H1 (cell line): ENCODE measurements around the gene PCNX4. TPM values are rescaled to one million over a fixed set of nuclear protein-coding genes. Genes with fewer than 3 reads are reported as not detected.

Experiments used
- CTCF ChIA-PET: fragments of 300-600 bp; sonication (Branson Sonifier 250); formaldehyde crosslinking; loops from one replicate; lab custom pipeline; 2021; ENCODE audit not compliant: partially characterized antibody; lab: Charles Lee
- POLR2A ChIA-PET: fragments of 300-600 bp; sonication (Branson Sonifier 250); formaldehyde crosslinking; loops from one replicate; lab custom pipeline; 2021; ENCODE audit warnings: inconsistent platforms; ENCODE audit not compliant: partially characterized antibody; lab: Charles Lee
- DNase-seq, 2 experiments: peaks; one replicate each; pipeline versions ENCODE4 v3.0.0 to v3.0.0-alpha.2; 2010 to 2022; ENCODE audit warnings: low spot score in 2 of 2, low read depth in 1 of 2, mixed read lengths in 1 of 2
- FAIRE-seq: peaks from 2 replicates; lab custom pipeline; 2011; peaks lifted over from hg19 to GRCh38; lab: Jason Lieb, UNC
- H2AFZ ChIP-seq: 2 replicates; pipeline ENCODE4 v1.8.1; 2012; ENCODE audit warnings: low read length, inconsistent platforms
- H2AK5ac ChIP-seq: 2 replicates; pipeline ENCODE4 v1.6.1; 2013; ENCODE audit warnings: low read depth, low read length
- H2BK120ac ChIP-seq: replicated peaks from 2 replicates; pipeline ENCODE3; 2013; ENCODE audit warnings: low read depth, low read length, inconsistent platforms
- H2BK12ac ChIP-seq: 2 replicates; pipeline ENCODE4 v1.6.1; 2013; ENCODE audit warnings: low read depth, low read length
- H2BK15ac ChIP-seq: 2 replicates; pipeline ENCODE4 v1.6.1; 2013; ENCODE audit warnings: low read length
- H2BK20ac ChIP-seq: 2 replicates; pipeline ENCODE4 v1.6.1; 2013; ENCODE audit warnings: low read length
- H2BK5ac ChIP-seq: 2 replicates; pipeline ENCODE4 v1.6.1; 2013; ENCODE audit warnings: low read depth, low read length
- H3K14ac ChIP-seq: 2 replicates; pipeline ENCODE4 v1.6.1; 2013; ENCODE audit warnings: inconsistent platforms; ENCODE audit not compliant: insufficient read length
- H3K18ac ChIP-seq: 2 replicates; pipeline ENCODE4 v1.6.1; 2013; ENCODE audit warnings: low read length; ENCODE audit errors: extremely low read depth
- H3K23ac ChIP-seq: 2 replicates; pipeline ENCODE4 v1.6.1; 2013; ENCODE audit warnings: inconsistent platforms; ENCODE audit not compliant: insufficient read length
- H3K23me2 ChIP-seq: 2 replicates; pipeline ENCODE4 v1.6.1; 2013; ENCODE audit warnings: low read depth, low read length
- H3K27ac ChIP-seq: 2 replicates; pipeline ENCODE4 v1.6.1; 2011; ENCODE audit warnings: low read depth, low read length, inconsistent platforms
- H3K27me3 ChIP-seq, 4 experiments: replicated peaks in 1 of 4; 1 replicate in 1 of 4; 2 replicates in 3 of 4; pipeline versions ENCODE4 v1.6.1 to v1.8.1; 2011 to 2013; ENCODE audit warnings: low read length in 3 of 4, mild to moderate bottlenecking in 3 of 4, inconsistent platforms in 2 of 4, mixed read lengths in 2 of 4, moderate library complexity in 1 of 4; ENCODE audit not compliant: control insufficient read depth in 3 of 4, insufficient read depth in 3 of 4; ENCODE audit errors: extremely low read depth in 1 of 4
- H3K36me3 ChIP-seq, 4 experiments: 2 replicates each; pipeline versions ENCODE4 v1.6.1 to v1.8.1; 2011 to 2013; ENCODE audit warnings: mild to moderate bottlenecking in 4 of 4, low read length in 3 of 4, moderate library complexity in 2 of 4, control low read depth in 1 of 4, inconsistent platforms in 1 of 4; ENCODE audit not compliant: insufficient read depth in 4 of 4, control insufficient read depth in 2 of 4
- H3K4ac ChIP-seq: replicated peaks from 2 replicates; pipeline ENCODE3; 2013; ENCODE audit warnings: low read length, low read depth, mixed read lengths, inconsistent platforms; ENCODE audit not compliant: insufficient read length
- H3K4me1 ChIP-seq, 4 experiments: replicated peaks in 1 of 4; 1 replicate in 1 of 4; 2 replicates in 3 of 4; pipeline versions ENCODE4 v1.6.1 to v1.8.1; 2011 to 2013; ENCODE audit warnings: low read length in 3 of 4, inconsistent platforms in 2 of 4, mixed read lengths in 1 of 4; ENCODE audit not compliant: insufficient read depth in 4 of 4, control insufficient read depth in 3 of 4
- H3K4me2 ChIP-seq, 2 experiments: 2 replicates each; pipeline versions ENCODE4 v1.6.1 to v1.8.1; 2011 to 2013; ENCODE audit warnings: low read depth in 2 of 2, low read length in 2 of 2, control low read depth in 1 of 2, inconsistent platforms in 1 of 2, mild to moderate bottlenecking in 1 of 2; ENCODE audit not compliant: insufficient read depth in 1 of 2
- H3K4me3 ChIP-seq, 4 experiments: fragments of 200-600, 300-600 bp in 1 of 4; sonication (generic), shearing (Covaris generic), sonication (Bioruptor Twin) in 1 of 4; 2 replicates each; pipeline versions ENCODE4 v1.5.1 to v1.8.1; 2011 to 2016; ENCODE audit warnings: low read length in 4 of 4, low read depth in 3 of 4, control low read depth in 2 of 4, inconsistent platforms in 2 of 4, mild to moderate bottlenecking in 2 of 4, mixed read lengths in 1 of 4, moderate library complexity in 1 of 4; ENCODE audit not compliant: insufficient read depth in 2 of 4; ENCODE audit errors: extremely low read depth in 1 of 4
- H3K56ac ChIP-seq: replicated peaks from 2 replicates; pipeline ENCODE3; 2013; ENCODE audit warnings: low read depth, mild to moderate bottlenecking, mixed read lengths, low read length, inconsistent platforms; ENCODE audit not compliant: insufficient read length
- H3K79me1 ChIP-seq: 2 replicates; pipeline ENCODE4 v1.6.1; 2013; ENCODE audit warnings: low read depth, low read length, control low read depth
- H3K79me2 ChIP-seq, 2 experiments: 2 replicates each; pipeline versions ENCODE4 v1.6.1 to v1.8.1; 2012 to 2013; ENCODE audit warnings: low read length in 2 of 2, mild to moderate bottlenecking in 2 of 2, inconsistent platforms in 1 of 2; ENCODE audit not compliant: insufficient read depth in 2 of 2, control insufficient read depth in 1 of 2
- H3K9ac ChIP-seq, 4 experiments: replicated peaks in 1 of 4; 1 replicate in 1 of 4; 2 replicates in 3 of 4; pipeline versions ENCODE4 v1.6.1 to v1.8.1; 2011 to 2013; ENCODE audit warnings: low read depth in 3 of 4, low read length in 3 of 4, control low read depth in 2 of 4, mild to moderate bottlenecking in 2 of 4, moderate library complexity in 2 of 4, inconsistent platforms in 1 of 4; ENCODE audit errors: extremely low read depth in 1 of 4
- H3K9me3 ChIP-seq, 2 experiments: 2 replicates each; pipeline versions ENCODE4 v1.6.1 to v1.8.1; 2012 to 2013; ENCODE audit warnings: mild to moderate bottlenecking in 2 of 2, moderate library complexity in 2 of 2, control low read depth in 1 of 2, inconsistent platforms in 1 of 2, low read depth in 1 of 2, low read length in 1 of 2, mixed read lengths in 1 of 2; ENCODE audit not compliant: insufficient read depth in 2 of 2
- H4K20me1 ChIP-seq, 2 experiments: replicated peaks in 1 of 2; 2 replicates each; pipeline versions ENCODE3 to v1.8.1; 2011 to 2013; ENCODE audit warnings: inconsistent platforms in 2 of 2, low read length in 2 of 2, mild to moderate bottlenecking in 1 of 2; ENCODE audit not compliant: insufficient read depth in 2 of 2, control insufficient read depth in 1 of 2
- H4K5ac ChIP-seq: 2 replicates; pipeline ENCODE4 v1.6.1; 2013; ENCODE audit warnings: low read length, low read depth, mixed read lengths, inconsistent platforms; ENCODE audit not compliant: insufficient read length
- H4K8ac ChIP-seq: 2 replicates; pipeline ENCODE4 v1.8.0; 2013; ENCODE audit warnings: mild to moderate bottlenecking, moderate library complexity, low read length, inconsistent platforms; ENCODE audit not compliant: insufficient read depth; ENCODE audit errors: extremely low read depth
- H4K91ac ChIP-seq: replicated peaks from 2 replicates; pipeline ENCODE3; 2013; ENCODE audit warnings: low read length, mixed read lengths, inconsistent platforms; ENCODE audit not compliant: insufficient read length
- ATF2 ChIP-seq: IDR thresholded peaks from 2 replicates; pipeline ENCODE4 v1.6.1; 2012; ENCODE audit warnings: low read length, inconsistent platforms
- BACH1 ChIP-seq: IDR thresholded peaks from 2 replicates; pipeline ENCODE4 v1.6.1; 2012; ENCODE audit warnings: low read length, improper control_type of control experiment
- FOSL1 ChIP-seq: IDR thresholded peaks from 2 replicates; pipeline ENCODE4 v1.6.1; 2011; ENCODE audit warnings: mild to moderate bottlenecking, low read depth, low read length, moderate library complexity; ENCODE audit not compliant: insufficient read depth
- KDM4A ChIP-seq: IDR thresholded peaks from one replicate; pipeline ENCODE4 v1.7.1; 2012; ENCODE audit warnings: low read depth, mild to moderate bottlenecking, moderate library complexity, low read length, inconsistent platforms; ENCODE audit not compliant: severe bottlenecking
- MAFK ChIP-seq: IDR thresholded peaks from 2 replicates; pipeline ENCODE4 v1.6.1; 2012; ENCODE audit warnings: low read depth, mild to moderate bottlenecking, improper control_type of control experiment, low read length
- NANOG ChIP-seq: IDR thresholded peaks from 2 replicates; pipeline ENCODE4 v1.6.1; 2011; ENCODE audit warnings: low read length, low read depth, mild to moderate bottlenecking, inconsistent platforms; ENCODE audit not compliant: insufficient read depth, poor library complexity, severe bottlenecking
- SP1 ChIP-seq: IDR thresholded peaks from 2 replicates; pipeline ENCODE4 v1.6.1; 2011; ENCODE audit warnings: low read depth, low read length
- TCF12 ChIP-seq: IDR thresholded peaks from 2 replicates; pipeline ENCODE4 v1.6.1; 2011; ENCODE audit warnings: low read depth, mild to moderate bottlenecking, low read length
- WGBS, 2 experiments: shearing (Covaris generic) in 1 of 2; methylation state at CpG; one replicate each; pipeline versions ENCODE4 v1.1.6 to v1.1.7; 2013 to 2015; ENCODE audit warnings: low lambda C conversion rate in 2 of 2, mixed read lengths in 2 of 2, inconsistent platforms in 1 of 2, low coverage in 1 of 2, missing lambda C conversion rate in 1 of 2; ENCODE audit not compliant: insufficient replicate concordance in 2 of 2, insufficient coverage in 1 of 2, insufficient read length in 1 of 2; ENCODE audit errors: extremely low coverage in 1 of 2, missing lambda C conversion rate in 1 of 2; 5-methylcytosine and 5-hydroxymethylcytosine counted together
- polyA plus RNA-seq, 7 experiments: library from polyadenylated mRNA; depleted of rRNA in 3 of 7; stranded (reverse) in 5 of 7; unstranded in 2 of 7; fragments of >200 nt in 5 of 7; fragments of 200-250 nt in 2 of 7; gene quantifications; 1 replicate in 5 of 7; 2 replicates in 1 of 7; 4 replicates in 1 of 7; pipeline versions ENCODE4 v1.2.1 to v1.2.3, GENCODE V29; 2011 to 2013; ENCODE audit warnings: missing spikeins in 2 of 7, mixed read lengths in 2 of 7
- total RNA-seq: library from RNA; stranded (reverse); fragmentation: NEBNext Ultra II Directional; extraction: Animal tissue kit (Norgen Biotek cat#: 25700); gene quantifications from 2 replicates; pipeline ENCODE4 v1.2.1, GENCODE V29; 2021

Gene PCNX4
- total and polyA plus RNA-seq, 2 of the 8 experiments (the other 6 are each of a cell fraction or from before 2014, with no cell fraction given) = 28.4 to 35.5 TPM

- POLR2A ChIA-PET = no interaction called here
- Histone ChIP-seq H3K4me3 (no peak overlapping the region), H4K20me1 (no peaks in the 10 kb centered on the region), H3K4ac (no peak overlapping the region), H4K5ac (no peak overlapping the region), H3K23ac (no peak overlapping the region), H2BK20ac (no peak overlapping the region), H2AK5ac (no peak overlapping the region), H2BK15ac (no peak overlapping the region), H3K9ac (no peak overlapping the region), H3K36me3 (peaks cover 0 to 42% (median 19%) of the 10 kb centered on the region in 4 experiments; a peak in 7 of 8 replicates), H4K91ac (no peak overlapping the region), H3K27ac (no peak overlapping the region), H3K18ac (no peak overlapping the region), H3K79me2 (peaks cover 0 to 5% of the 10 kb centered on the region in 2 experiments; a peak in 2 of 4 replicates), H2AFZ (no peak overlapping the region), H3K14ac (no peak overlapping the region), H3K79me1 (no peaks in the 10 kb centered on the region), H2BK12ac (no peak overlapping the region), H3K4me2 (no peak overlapping the region), H4K8ac (no peak overlapping the region), H2BK120ac (no peak overlapping the region), H2BK5ac (no peak overlapping the region), H3K4me1 (no peaks in the 10 kb centered on the region), H3K9me3 (no peaks in the 10 kb centered on the region), H3K27me3 (no peaks in the 10 kb centered on the region), H3K56ac (no peak overlapping the region), H3K23me2 (no peaks in the 10 kb centered on the region)
- CTCF ChIA-PET = interaction anchor here (1.2 to 1.4 kb wide), 2 partner anchors 18 to 151 kb away, joined by 3 read pairs; no protein-coding TSS in a partner anchor
- whole genome bisulfite sequencing, 2 experiments = 88% methylated on average over 4 of the region's 4 CpGs; no CpG with 5 or more reads in 1 of the 2 experiments
- TF ChIP-seq NANOG (no peak), MAFK (no peak), BACH1 (no peak), KDM4A (no peak), FOSL1 (no peak), SP1 (no peak), TCF12 (no peak), ATF2 (no peak)
- FAIRE-seq (no peak), DNase-seq (no peak)
These were observed 24.5 kb downstream of the PCNX4 start for GRCh38 chr14:60116181-60116580.
